HepG2 (cell line): ENCODE results near the gene PSMC3IP. TPM values are rescaled to one million over a fixed set of nuclear protein-coding genes. Genes with fewer than 3 reads are reported as not detected.

Experiments
- ATF4 ChIP-seq, 2 experiments: fragments of 450-650 bp in 1 of 2; sonication (generic) in 1 of 2; formaldehyde crosslinking; IDR thresholded peaks; 2 replicates each; pipeline versions ENCODE4 v1.5.0 to v1.8.0; 2020 to 2022; ENCODE audit warnings: mild to moderate bottlenecking in 1 of 2, missing genetic modification reagents in 1 of 2
- GATA4 ChIP-seq: sonication (generic); IDR thresholded peaks from 2 replicates; pipeline ENCODE4 v1.6.1; 2016; ENCODE audit warnings: antibody characterized with exemption, low read depth, borderline replicate concordance
- GZF1 ChIP-seq: sonication (generic); formaldehyde crosslinking; IDR thresholded peaks from 2 replicates; pipeline ENCODE4 v1.5.1; 2020; ENCODE audit warnings: mild to moderate bottlenecking, missing genetic modification reagents
- HDAC2 ChIP-seq: sonication (generic); formaldehyde crosslinking; IDR thresholded peaks from 2 replicates; pipeline ENCODE4 v1.4.0; 2020; ENCODE audit warnings: missing genetic modification reagents
- HDAC6 ChIP-seq: fragments of 200-600 bp; sonication (generic); IDR thresholded peaks from 2 replicates; pipeline ENCODE4 v1.7.0; 2017; ENCODE audit warnings: mild to moderate bottlenecking, antibody characterized with exemption, low read length, low read depth
- KDM2A ChIP-seq: sonication (generic); formaldehyde crosslinking; IDR thresholded peaks from 2 replicates; pipeline ENCODE4 v1.4.0; 2020; ENCODE audit warnings: low read depth, missing genetic modification reagents, borderline replicate concordance
- KLF13 ChIP-seq: sonication (generic); formaldehyde crosslinking; IDR thresholded peaks from 2 replicates; pipeline ENCODE4 v1.4.0; 2020; ENCODE audit warnings: mild to moderate bottlenecking, missing genetic modification reagents
- MLXIP ChIP-seq: sonication (generic); formaldehyde crosslinking; IDR thresholded peaks from 2 replicates; pipeline ENCODE4 v1.9.0; 2021; ENCODE audit warnings: missing genetic modification reagents, borderline replicate concordance
- MXD4 ChIP-seq: IDR thresholded peaks from 2 replicates; pipeline ENCODE4 v1.6.1; 2016; ENCODE audit warnings: mild to moderate bottlenecking, missing biosample characterization, missing genetic modification reagents
- NR2C2 ChIP-seq: sonication (generic); formaldehyde crosslinking; IDR thresholded peaks from 2 replicates; pipeline ENCODE4 v1.4.0; 2020; ENCODE audit warnings: missing genetic modification reagents, mild to moderate bottlenecking, moderate library complexity, borderline replicate concordance
- RXRB ChIP-seq: IDR thresholded peaks from 2 replicates; pipeline ENCODE4 v1.6.1; 2016; ENCODE audit warnings: borderline replicate concordance, missing genetic modification reagents, missing compliant biosample characterization
- SETDB1 ChIP-seq: sonication (generic); formaldehyde crosslinking; IDR thresholded peaks from 2 replicates; pipeline ENCODE4 v1.5.1; 2020; ENCODE audit warnings: missing genetic modification reagents, mild to moderate bottlenecking, borderline replicate concordance
- SMAD1 ChIP-seq: sonication (generic); formaldehyde crosslinking; IDR thresholded peaks from 2 replicates; pipeline ENCODE4 v1.4.0; 2020; ENCODE audit warnings: missing genetic modification reagents, low read depth, mild to moderate bottlenecking, borderline replicate concordance
- SRSF9 ChIP-seq: fragments of 200-400 bp; formaldehyde crosslinking; IDR thresholded peaks from 2 replicates; pipeline ENCODE4 v1.6.1; 2018; ENCODE audit warnings: borderline replicate concordance, mild to moderate bottlenecking, low read depth, low read length; ENCODE audit not compliant: insufficient read depth, poor library complexity, severe bottlenecking
- ZNF264 ChIP-seq: sonication (generic); formaldehyde crosslinking; IDR thresholded peaks from 2 replicates; pipeline ENCODE4 v1.4.0; 2020; ENCODE audit warnings: missing genetic modification reagents
- ZNF547 ChIP-seq: sonication (generic); formaldehyde crosslinking; IDR thresholded peaks from 2 replicates; pipeline ENCODE4 v1.5.1; 2020; ENCODE audit warnings: mild to moderate bottlenecking, missing genetic modification reagents
- ZNF574 ChIP-seq: sonication (generic); formaldehyde crosslinking; IDR thresholded peaks from 2 replicates; pipeline ENCODE4 v1.4.0; 2020; ENCODE audit warnings: missing genetic modification reagents
- ZNF589 ChIP-seq: sonication (generic); formaldehyde crosslinking; conservative IDR thresholded peaks from 2 replicates; pipeline ENCODE4 v1.8.0; 2022; ENCODE audit warnings: mild to moderate bottlenecking, moderate library complexity, missing genetic modification reagents
- ZNF772 ChIP-seq: sonication (generic); formaldehyde crosslinking; IDR thresholded peaks from 2 replicates; pipeline ENCODE4 v1.5.0; 2020; ENCODE audit warnings: mild to moderate bottlenecking, missing genetic modification reagents
- ZNF773 ChIP-seq: sonication (generic); formaldehyde crosslinking; IDR thresholded peaks from 2 replicates; pipeline ENCODE4 v1.4.0; 2020; ENCODE audit warnings: missing genetic modification reagents, borderline replicate concordance
- ZNF777 ChIP-seq: sonication (generic); formaldehyde crosslinking; IDR thresholded peaks from 2 replicates; pipeline ENCODE4 v1.4.0; 2020; ENCODE audit warnings: missing genetic modification reagents
- ZSCAN25 ChIP-seq: sonication (generic); formaldehyde crosslinking; IDR thresholded peaks from 2 replicates; pipeline ENCODE4 v1.8.0; 2022; ENCODE audit warnings: mild to moderate bottlenecking, missing genetic modification reagents
- polyA plus RNA-seq, 8 experiments: library from polyadenylated mRNA; depleted of rRNA in 3 of 8; stranded (reverse) in 7 of 8; unstranded in 1 of 8; fragments of >200 nt; fragmentation: Illumina TruSeq in 4 of 8; extraction: Trizol in 4 of 8; gene quantifications; 2 replicates each; pipeline versions ENCODE4 v1.2.1 to v1.2.3, GENCODE V29; 2011 to 2016; ENCODE audit warnings: low read depth in 4 of 8, missing spikeins in 1 of 8, mixed read lengths in 1 of 8; ENCODE audit not compliant: insufficient read depth in 1 of 8
- total RNA-seq, 5 experiments: library from RNA; depleted of rRNA; stranded (reverse); fragments of >200 nt; fragmentation: Illumina TruSeq; extraction: Trizol; gene quantifications; 2 replicates each; pipeline ENCODE4 v1.2.3, GENCODE V29; 2016; ENCODE audit warnings: low read depth in 1 of 5

PSMC3IP gene
- total and polyA plus RNA-seq, 2 of the 13 experiments (the other 11 are each of a cell fraction or from before 2014, with no cell fraction given): 6.5 to 22.4 TPM

GRCh38 chr17:42577140-42577531 is 393 bp downstream of the PSMC3IP start (continued):
- no peak for TF ChIP-seq ZNF264 (CRISPR knock-in tag)
- TF ChIP-seq ZNF574 (CRISPR knock-in tag): no peak
- no peak for TF ChIP-seq HDAC2 (CRISPR knock-in tag)
- no peak for TF ChIP-seq GATA4
- TF ChIP-seq MXD4 (CRISPR knock-in tag): no peak
- TF ChIP-seq SETDB1 (CRISPR knock-in tag): no peak
- TF ChIP-seq SRSF9: no peak
- no peak for TF ChIP-seq ZNF772 (CRISPR knock-in tag)
- TF ChIP-seq NR2C2: no peak
- no peak for TF ChIP-seq ZNF589
- TF ChIP-seq ZNF773 (CRISPR knock-in tag): peak; percentile 42; the same call in 1 of the 2 replicates
- no peak for TF ChIP-seq HDAC6
- no peak for TF ChIP-seq KLF13
- no peak for TF ChIP-seq GZF1 (CRISPR knock-in tag)
- TF ChIP-seq ATF4 (CRISPR knock-in tag; IDR thresholded peaks at IDR 0.05): 0 out of 4 replicates have a peak, but pooled peaks of 1 of the 2 experiments have one; percentile 8
- 0 out of 2 replicates have a peak, but pooled peaks have one; percentile 12 for TF ChIP-seq ZNF777 (CRISPR knock-in tag)
- TF ChIP-seq KDM2A (CRISPR knock-in tag): no peak
- TF ChIP-seq MLXIP: no peak
- no peak for TF ChIP-seq ZNF547 (CRISPR knock-in tag)
- no peak for TF ChIP-seq ZSCAN25 (CRISPR knock-in tag)
- TF ChIP-seq SMAD1: no peak
- TF ChIP-seq RXRB (CRISPR knock-in tag): no peak
